HG03135 (cell line): ENCODE data around the gene ZNF470.

ENCODE experiments used
- ATAC-seq: cut with Tn5 transposase; IDR thresholded peaks from one replicate; pipeline ENCODE4 v1.9.1; 2021; ENCODE audit warnings: mild to moderate bottlenecking, moderate library complexity; ENCODE audit not compliant: unreplicated experiment

The ZNF470 gene

DNA sequence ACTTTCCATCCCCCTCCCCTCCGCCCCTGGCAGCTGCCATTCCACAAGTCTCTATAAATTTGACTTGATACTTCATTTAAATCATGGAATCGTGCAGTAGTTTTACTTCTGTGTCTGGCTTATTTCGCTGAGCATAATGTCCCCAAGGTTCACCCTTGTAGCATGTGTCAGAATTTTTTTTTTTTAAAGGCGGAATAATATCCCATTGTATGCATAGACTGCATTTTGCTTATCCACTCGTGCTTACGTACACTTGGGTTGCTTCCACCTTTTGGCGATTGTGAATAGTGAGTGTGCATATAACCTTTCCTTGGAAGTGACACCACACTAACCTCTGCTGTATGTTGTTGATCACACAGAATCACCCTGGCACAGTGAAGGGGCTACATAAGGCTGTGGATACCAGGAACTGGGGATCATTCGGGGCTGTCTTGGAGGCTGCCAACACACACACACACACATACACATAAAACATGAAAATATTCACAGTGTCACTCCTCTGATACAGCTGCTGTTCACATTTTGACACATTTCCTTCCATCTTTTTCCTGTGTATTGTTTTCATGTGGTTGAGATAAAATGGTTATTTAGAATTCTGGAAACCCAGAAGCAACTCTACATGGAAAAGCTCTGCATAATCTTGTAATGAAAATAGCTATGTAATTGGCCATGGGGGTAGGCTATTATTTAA, 41.2 kb downstream of the ZNF470 start:
- ATAC-seq, result no peak

DNA sequence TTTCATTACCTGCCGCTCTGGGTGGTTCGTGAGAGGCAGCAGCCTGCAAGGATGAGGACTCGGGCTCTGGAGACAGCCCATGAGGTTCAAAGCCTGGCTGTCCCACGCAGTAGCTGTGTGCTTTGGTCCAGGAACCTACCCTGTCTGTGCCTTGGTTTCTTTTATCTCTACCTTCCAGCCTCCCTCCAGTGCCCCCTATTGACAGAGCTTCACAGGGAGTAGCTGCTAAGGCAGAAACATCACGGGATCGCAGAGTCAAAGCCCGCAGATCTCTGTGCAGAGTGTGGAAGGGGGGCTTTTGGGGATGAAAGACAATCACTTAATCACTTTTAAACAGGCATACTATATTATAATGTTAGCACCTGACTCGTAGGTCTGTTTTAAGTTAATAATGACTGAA, 44.0 kb downstream of the ZNF470 start:
- no peak for ATAC-seq

DNA sequence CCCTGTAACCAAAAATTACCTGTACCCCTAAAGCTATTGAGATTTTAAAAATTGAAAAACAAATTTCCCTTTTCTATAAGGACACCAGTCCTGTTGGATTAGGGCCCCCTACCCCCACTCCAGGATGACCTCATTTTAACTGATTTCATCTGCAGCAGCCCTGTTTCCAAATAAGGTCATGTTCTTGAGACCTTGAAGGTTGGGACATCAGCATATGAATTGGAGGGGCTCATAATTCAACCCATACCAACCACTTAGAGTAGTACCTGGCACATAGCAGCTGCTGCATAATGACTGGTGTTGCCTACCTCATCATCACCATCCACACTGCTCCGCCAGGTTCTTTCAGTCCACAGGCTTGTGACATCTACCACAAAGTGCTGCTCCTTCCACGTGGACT, 45.5 kb downstream of the ZNF470 start:
- ATAC-seq, result no peak

DNA sequence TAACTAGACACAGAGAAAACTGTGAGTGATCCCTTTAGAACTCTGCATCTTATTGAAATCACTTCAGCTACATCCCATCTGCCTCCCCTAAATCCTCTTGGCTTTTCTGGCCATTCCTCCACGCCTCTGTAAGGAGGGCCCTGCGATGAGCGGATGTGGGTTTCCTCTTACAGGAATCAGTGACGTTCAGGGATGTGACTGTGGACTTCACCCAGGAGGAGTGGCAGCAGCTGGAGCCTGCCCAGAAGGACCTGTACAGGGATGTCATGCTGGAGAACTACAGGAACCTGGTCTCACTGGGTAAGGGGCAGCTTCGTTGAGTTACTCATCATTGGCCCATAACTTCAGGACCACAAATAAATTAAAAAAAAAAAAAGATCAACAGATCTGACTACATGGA, 46.4 kb downstream of the ZNF470 start:
- no peak for ATAC-seq

DNA sequence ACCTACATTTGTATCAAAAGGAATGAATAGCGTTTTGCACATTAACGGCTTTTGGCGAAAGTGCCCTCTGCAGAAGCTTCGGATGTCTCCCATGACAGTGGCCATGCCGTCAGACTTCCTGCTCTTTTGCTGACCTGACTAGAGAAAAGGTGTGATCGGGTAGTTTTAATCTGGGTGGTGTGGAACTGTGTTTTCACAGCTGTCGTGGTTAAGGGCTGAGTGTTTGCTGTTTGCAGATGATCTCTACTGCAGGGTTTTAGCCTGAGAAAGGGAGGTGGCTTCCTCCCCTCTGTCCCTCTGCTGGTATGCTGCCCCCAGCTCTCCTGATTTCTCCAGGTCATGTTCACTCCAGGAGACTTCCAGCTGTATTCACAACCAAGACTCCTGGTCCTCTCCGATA, 50.3 kb downstream of the ZNF470 start:
- ATAC-seq, result no peak

DNA sequence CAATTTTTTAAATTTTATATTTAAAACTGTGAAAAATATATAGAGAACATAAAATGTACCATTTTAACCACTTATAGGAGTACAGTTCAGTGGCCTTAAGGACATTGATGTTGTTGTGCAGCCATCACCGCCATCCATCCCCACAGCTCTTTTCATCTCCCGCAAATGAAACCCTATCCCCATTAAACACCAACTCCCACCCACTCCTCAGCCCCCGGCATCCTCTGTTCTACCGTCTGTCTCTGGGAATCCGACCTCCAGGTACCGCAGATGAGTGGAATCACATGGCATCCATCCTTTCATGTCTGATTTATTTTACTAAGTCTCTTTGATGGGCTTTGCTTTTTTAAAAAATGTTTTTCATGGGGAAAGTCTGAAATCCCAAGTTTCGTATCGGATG, 51.9 kb downstream of the ZNF470 start:
- ATAC-seq, result no peak

DNA sequence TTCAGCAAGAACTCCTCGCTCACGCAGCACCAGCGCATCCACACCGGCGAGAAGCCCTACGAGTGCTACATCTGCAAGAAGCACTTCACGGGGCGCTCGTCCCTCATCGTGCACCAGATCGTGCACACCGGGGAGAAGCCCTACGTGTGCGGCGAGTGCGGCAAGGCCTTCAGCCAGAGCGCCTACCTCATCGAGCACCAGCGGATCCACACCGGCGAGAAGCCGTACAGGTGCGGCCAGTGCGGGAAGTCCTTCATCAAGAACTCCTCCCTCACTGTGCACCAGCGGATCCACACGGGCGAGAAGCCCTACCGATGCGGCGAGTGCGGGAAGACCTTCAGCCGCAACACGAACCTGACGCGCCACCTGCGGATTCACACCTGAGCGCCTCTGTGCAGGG, 55.1 kb downstream of the ZNF470 start:
- ATAC-seq, result no peak

DNA sequence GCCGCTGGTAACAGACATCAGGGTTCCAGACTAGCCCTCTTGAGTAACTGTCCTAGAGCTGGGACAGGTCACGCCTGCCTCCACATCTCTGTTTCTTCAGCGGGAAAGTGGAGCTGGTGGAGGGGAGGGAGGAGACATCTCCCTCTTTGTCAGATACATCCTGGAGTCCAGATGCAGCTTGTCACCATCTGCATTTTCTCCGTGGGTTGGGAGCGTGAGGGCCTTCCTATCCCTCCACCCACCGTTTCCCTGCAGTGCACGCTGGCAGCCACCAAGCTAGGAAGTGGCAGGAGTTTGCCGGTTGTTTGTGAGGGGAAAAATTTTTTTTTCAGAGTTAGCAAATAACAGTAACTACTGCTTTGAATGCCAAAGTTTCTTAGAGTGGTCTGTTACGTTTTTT, 55.7 kb downstream of the ZNF470 start:
- no peak for ATAC-seq

DNA sequence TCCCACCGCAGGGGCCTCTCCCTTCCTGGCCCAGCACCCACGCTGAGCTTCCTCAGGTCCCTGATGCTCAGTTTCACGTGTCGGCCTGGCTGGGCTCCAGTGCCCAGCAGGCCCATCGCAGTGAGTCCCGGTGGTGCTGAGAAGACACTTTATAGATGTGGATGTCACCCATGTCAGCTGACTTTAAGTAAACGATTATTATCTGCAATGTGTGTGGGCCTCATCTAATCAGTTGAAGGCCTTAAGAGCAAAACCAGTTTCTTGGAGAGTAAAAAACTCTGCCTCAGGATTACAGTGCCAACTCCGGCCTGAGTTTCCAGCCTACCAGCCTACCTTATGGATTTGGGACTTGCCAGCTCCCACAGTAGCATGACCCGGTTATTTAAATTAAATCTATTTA, 58.4 kb downstream of the ZNF470 start:
- no peak for ATAC-seq

DNA sequence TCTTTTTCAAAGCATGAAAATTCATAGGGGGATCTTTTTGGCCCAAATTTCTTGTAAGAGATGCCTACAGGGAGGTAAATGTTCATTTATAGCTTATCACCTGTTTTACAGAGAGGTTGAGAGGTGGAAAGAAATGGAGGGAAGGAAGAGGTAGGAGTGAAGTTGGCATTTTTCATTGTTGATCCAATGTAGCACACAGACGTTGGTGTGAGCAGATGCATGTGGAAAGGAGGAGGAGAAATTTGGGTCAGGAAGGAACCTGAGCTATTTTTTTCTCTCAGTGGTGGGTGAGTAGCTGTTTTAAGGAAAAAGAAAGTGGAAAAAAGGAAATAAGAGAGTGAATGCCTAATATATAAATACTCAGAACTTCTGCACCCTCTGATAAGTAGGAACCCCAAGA, 65.8 kb downstream of the ZNF470 start:
- no peak for ATAC-seq

DNA sequence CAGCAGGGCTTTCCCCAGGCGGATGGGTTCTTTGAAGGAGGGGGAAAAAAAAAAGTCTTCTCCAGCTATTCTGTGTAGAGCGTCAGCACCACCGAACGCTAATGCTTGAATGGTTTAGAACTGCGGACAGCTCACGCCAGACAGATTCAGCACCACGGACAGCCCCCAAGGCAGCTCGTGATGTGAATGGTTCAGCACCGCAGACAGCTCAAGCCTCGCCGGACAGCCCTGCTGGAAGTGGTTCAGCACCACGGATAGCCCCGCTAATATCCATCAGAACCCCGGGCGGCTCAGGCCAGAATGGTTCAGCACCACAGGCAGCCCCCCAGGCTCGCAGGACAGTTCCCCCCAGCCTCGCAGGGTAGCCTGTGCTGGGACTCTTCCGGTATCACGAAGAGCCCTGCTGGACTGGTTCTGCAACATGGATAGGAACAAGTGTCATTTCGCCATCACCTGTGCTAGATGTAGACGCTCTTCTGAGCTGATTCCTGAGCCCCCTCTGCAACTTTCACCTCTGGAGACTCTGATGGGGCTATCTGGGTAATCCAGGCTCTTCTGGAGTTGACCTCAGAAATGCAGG, 70.8 kb downstream of the ZNF470 start:
- no peak for ATAC-seq
